HL-60/S4 treated with retinoic acid at 250 ng/mL for 4 days and 3 days (cell line): ENCODE measurements around the gene IFNA16.
"Not testable (repeated sequence)": the region's sequence is repeated elsewhere in the genome, so short reads cannot be mapped to it uniquely, and the experiment has no call there.

ENCODE experiments used
- in situ Hi-C: fragments of 300-500 bp; cut with MboI; formaldehyde crosslinking; loops from 2 replicates; pipeline ENCODE4 v1.7.0; 2022; ENCODE audit warnings: low sequenced_read_pairs

Gene IFNA16

GRCh38 chr9:21205204-21205603, 11.9 kb downstream of the IFNA16 start:
- in situ Hi-C loops: loop anchor here (25.0 kb wide), 1 partner anchor 582 kb away; no protein-coding TSS in a partner anchor

- in situ Hi-C loops: loop anchor here (25.0 kb wide), 1 partner anchor 585 kb away; no protein-coding TSS in a partner anchor
Observed at GRCh38 chr9:21202105-21202504, 15.0 kb downstream of the IFNA16 start, which contains the start of gene IFNA7. IFNA7 (minus strand) TSS chr9:21202205; CDS start chr9:21202165, 40 bp downstream.

GRCh38 chr9:21194867-21195776, 22.0 kb downstream of the IFNA16 start:
- in situ Hi-C loops: not testable (repeated sequence)

- in situ Hi-C loops: not testable (repeated sequence)
Observed at GRCh38 chr9:21187487-21187886, 29.6 kb downstream of the IFNA16 start, which contains the start of gene IFNA4. IFNA4 (minus strand) TSS chr9:21187587; CDS start chr9:21187531, 56 bp downstream.

- in situ Hi-C loops: not testable (repeated sequence)
Observed at GRCh38 chr9:21182810-21183736, 34.0 kb downstream of the IFNA16 start.

GRCh38 chr9:21174671-21175070, 42.4 kb downstream of the IFNA16 start:
- in situ Hi-C loops: no loop called here

GRCh38 chr9:21172156-21172555, 45.0 kb downstream of the IFNA16 start:
- in situ Hi-C loops: no loop called here

- in situ Hi-C loops: no loop called here
Observed at GRCh38 chr9:21171351-21171750, 45.8 kb downstream of the IFNA16 start.

GRCh38 chr9:21166560-21166959, 50.6 kb downstream of the IFNA16 start, which contains the start of gene IFNA21:
IFNA21 (minus strand) TSS chr9:21166660; CDS start chr9:21166612, 48 bp downstream.
- in situ Hi-C loops: not testable (repeated sequence)
